Fibroblast of skin of scalp (primary cell): ENCODE data around the gene PRPF4.
A peak's percentile ranks its signal among the peaks of the same experiment; 100 is the strongest.
"Not testable (repeated sequence)": the region's sequence is repeated elsewhere in the genome, so short reads cannot be mapped to it uniquely, and the experiment has no call there.

Experiments used
- DNase-seq: peaks from one replicate; pipeline ENCODE4 v3.0.0-alpha.2; 2013

Gene PRPF4

DNA sequence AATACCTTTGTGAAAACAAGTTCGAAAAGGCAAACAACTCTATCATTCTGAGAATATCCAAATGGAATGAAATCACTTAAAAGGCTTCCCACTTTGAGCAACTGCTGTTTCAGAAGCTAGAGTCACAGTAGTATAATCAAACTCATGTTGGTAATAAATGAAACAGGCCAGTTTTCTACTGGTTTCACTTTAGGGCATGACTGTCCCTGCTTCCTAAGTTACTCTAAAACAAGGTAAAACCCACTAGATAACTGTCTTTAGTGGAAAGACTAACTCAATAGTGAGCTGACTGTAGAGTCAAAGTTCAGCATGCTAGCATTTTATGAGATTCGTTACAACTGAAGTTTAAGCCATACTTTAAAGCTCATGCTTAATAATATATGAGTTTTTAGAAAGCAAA lies 6.1 kb upstream of the PRPF4 start:
- DNase-seq, result no peak

- DNase-seq, result no peak
Observed at GRCh38 chr9:113269871-113270270, 5.6 kb upstream of the PRPF4 start.

DNA sequence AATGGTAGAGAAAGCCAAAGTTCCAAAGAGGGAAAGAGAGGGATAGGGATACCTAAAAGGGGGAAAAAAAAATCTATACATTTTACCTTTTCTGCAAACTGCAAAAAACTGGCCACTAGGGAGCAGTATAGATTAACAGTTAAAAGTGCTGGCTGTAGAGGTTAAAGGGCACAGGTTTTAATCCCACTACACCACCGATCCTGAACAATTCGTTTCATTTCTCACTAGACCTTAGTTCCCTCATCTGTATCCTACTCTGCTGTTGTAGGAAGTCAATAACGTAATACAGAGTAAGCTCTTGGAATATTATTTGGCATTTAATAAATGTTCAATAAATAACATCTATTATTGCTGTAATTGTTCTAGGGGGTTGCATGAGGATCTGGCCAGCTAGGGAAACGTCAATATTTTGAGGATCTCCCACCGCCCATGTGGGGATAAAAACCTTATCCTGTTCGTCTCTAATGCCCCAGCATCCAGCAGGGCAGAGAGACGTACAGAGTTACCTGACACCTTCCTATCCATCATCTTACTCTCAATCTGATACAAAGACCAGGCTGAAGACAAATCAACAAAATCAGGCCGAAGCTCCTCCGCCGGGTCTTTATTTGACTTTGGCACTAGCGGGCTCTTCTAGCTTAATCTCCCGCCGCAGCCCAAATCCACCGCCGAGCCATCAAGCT lies 843 bp upstream of the PRPF4 start:
- DNase-seq, result peak; percentile 64

DNA sequence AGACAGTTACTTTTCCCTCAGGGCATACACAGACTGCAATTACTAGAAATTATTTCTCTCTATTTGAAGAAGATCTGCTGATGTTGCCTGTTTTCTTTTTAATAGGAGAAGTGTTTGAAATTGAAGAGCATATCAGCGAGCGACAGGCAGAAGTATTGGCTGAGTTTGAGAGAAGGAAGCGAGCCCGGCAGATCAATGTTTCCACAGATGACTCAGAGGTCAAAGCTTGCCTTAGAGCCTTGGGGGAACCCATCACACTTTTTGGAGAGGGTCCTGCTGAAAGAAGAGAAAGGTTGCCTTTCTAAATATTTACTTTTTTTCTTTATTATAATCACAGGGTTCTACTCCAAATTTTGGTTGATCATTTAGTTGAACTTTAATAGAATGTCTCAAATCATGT lies 3.4 kb downstream of the PRPF4 start:
- DNase-seq, result no peak

GRCh38 chr9:113281356-113281755 lies 5.9 kb downstream of the PRPF4 start:
- no peak for DNase-seq

- DNase-seq, result no peak
Observed at GRCh38 chr9:113289091-113289490, 13.6 kb downstream of the PRPF4 start.

DNA sequence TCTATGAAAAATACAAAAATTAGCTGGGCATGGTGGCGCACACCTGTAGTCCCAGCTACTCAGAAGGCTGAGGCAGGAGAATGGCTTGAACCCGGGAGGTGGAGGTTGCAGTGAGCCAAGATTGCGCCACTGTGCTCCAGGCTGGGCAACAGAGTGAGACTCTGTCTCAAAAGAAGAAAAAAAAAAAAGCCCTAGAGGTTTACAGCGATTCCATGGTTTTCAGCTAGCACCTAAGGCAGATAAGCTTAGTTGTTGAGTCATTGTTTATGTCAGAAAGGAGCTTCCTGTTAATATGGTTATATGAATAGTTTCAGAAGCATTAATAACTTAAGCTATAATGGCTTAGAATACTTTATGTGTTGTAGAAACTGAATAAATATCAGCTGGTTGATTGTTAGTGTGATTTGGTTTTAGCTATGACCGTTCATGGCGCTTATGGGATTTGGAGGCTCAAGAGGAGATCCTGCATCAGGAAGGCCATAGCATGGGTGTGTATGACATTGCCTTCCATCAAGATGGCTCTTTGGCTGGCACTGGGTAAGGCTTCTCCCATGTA lies 14.7 kb downstream of the PRPF4 start:
- no peak for DNase-seq

DNA sequence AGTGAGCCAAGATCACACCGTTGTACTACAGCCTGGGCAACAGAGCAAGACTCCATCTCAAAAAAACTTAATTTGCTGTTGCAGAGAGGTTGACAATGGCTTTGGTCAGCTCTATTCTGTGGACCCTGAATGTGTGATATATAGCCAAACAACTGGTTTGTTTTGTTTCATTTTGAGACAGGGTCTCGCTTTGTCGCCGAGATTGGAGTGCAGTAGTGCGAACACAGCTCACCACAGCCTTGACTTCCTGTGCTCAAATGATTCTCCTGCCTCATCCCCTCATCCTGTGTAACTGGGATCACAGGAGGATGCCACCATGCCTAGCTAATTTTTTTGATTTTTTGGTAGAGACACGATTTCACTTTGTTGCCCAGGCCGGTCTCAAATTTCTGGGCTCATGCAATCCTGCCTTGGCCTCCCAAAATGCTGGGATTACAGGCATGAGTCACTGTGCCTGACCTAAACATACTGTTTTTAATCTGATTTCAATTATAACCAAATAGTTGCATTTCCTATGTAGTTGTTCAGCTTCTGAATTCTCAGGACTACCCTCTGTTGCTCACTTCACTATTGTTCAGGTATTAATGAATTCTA lies 17.9 kb downstream of the PRPF4 start:
- DNase-seq, result peak; percentile 75

DNA sequence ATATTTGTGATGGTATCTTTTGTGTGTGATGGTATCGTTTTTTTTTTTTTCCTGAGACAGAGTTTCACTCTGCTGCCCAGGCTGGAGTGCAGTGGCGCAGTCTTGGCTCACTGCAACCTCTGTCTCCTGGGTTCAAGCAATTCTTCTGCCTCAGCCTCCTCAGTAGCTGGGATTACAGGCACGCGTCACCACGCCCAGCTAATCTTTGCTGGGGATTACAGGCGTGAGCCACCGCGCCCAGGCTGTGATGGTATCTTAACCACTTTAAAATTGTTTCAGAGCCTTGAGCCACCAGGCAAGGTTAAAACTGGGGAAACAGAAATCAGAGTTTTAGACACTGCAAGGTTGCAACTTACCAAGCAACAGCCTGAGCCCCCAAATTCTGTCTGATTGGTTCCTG lies 20.8 kb downstream of the PRPF4 start:
- not testable (repeated sequence) for DNase-seq

GRCh38 chr9:113296796-113297558 lies 21.5 kb downstream of the PRPF4 start:
- DNase-seq, result no peak

- DNase-seq, result no peak
Observed at GRCh38 chr9:113298311-113298710, 22.9 kb downstream of the PRPF4 start.

DNA sequence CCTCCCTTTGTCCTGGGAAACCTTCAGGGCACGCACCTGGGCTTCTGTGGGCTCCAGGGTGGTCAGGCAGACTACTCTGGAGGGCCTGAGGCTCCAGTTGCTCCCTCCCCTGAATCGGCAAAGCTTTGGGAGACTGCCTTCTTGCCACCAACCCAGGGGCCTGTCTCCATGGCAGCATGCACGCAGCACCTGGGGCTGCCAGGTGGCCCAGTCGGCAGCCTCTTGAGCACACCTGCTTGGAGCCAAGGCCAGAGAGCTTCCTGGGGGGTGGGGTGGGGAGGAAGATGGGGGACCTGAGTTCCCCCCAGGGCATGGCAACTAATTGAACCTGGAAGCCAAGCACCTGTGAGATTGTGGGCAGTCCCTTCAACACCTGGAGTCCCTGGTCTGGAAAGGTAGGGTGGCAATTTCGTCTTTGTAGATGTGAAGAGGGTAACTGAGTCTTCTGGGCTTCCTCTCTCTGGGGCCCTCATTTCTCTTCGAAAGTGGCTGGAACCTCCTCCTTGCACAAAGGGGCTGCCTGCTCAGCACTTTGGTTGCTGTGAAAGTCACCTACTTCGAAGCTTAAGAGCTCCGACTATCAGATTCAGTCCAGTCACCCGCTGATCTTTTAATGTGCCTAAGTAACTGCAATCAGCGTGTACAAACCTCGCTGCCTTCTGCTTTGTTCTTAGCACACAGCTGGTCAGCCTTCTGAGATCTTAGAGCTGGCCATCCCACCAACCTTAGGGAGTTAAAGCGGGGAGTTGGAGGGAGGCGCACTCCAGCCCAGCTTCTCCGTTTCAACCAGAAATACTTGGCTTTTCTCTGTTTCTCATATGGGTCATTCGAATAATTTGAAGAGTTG lies 23.7 kb downstream of the PRPF4 start:
- no peak for DNase-seq

- DNase-seq, result peak; percentile 24
Observed at GRCh38 chr9:113299800-113300292, 24.4 kb downstream of the PRPF4 start.

DNA sequence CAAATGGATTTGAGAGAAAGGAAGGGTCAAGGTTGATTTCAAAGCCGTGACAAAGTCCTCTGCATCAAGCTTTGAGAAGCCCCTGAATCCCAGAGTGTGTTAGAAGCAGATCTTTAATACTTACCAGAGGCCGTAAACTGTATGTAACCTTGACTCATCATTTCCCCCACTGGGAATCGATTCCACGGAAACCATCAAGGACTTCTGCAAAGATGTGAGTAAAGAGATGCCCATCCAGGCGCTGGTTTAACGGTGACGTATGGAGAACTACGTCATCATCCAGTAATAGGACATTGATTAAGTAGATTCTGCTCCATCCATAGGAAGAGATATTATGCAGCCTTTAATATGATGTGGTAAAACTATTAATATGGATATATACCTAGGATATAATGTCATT lies 26.1 kb downstream of the PRPF4 start:
- peak; percentile 7 for DNase-seq

DNA sequence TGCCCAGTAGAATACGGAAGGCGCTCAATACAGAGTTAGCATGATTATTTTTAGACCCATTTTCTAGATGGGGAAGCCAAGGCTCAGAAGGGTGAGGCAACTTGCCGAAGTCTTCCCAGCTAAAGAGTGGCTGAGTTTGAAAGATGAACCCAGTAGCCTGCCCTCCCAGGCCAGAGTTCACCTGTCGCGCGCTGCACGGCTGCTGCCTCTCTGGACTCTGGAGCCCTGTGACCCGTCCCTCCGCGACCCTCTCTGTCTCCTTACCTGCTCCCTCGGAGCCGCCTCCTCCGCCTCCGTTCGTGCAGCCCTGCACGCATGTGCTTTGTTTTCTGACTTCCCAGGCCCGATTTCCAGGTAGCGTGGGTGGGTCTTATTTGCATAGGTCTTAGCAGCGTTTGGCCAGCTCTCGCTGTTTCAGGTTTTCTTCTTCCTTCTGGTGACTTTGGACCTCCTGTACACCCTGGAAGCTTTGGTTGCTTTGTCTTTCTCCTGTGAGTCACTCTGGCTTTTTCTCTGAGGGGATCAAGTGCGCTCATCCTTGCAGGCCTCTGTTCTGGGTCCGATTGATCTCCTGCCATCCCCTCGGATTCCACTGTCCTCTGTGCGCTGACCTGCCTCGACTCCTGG lies 27.4 kb downstream of the PRPF4 start, which contains the start of gene RNF183:
Gene RNF183, minus strand, starts transcription at position 585 of the 627 bp plus-strand sequence. CDS start 5,192 bp downstream, outside the sequence.
- no peak for DNase-seq

DNA sequence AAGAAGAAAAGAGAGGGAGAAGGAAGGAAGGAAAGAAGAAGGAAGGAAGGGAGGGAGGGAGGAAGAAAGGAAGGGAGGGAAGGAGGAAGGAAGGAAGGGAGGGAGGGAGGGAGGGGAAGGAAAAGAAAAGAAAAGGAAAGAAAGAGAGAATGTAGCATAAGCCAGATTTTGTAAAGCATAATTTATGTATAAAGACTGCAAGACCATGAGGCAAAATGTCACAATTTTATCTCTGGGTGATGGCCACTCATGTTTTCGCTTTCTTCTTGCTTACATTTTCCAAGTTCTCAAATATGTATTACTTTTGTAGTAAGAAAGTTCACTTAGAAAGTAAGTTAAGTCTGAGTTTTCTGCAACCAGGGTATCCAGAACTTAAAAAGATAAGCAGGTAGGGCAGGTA lies 31.1 kb downstream of the PRPF4 start:
- DNase-seq, result no peak

DNA sequence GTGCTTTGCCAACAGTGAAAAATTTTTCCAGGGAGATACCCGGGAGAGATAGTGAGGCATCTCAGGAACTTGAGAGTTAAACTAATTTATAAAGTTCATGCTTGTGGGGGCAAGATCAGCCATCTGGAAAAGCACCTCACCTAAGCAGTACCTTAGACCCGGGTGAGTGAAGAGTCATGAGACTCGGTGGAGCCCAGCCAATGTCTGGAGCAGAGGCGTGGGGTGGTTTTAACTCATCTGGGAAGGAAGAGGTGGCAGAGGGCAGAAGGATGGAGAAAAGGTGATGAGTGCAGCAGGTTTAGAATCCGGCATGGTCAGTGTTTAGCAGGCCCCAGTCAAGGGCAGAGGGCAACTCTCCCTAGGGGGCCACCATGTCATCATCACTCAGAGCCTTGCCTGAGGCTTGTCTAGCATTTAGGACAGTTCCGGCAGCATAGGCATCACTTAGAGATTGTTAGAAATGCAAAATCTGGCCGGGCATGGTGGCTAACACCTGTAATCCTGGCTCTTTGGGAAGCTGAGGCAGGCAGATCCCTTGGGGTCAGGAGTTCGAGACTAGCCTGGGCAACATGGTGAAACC lies 32.0 kb downstream of the PRPF4 start:
- no peak for DNase-seq

DNA sequence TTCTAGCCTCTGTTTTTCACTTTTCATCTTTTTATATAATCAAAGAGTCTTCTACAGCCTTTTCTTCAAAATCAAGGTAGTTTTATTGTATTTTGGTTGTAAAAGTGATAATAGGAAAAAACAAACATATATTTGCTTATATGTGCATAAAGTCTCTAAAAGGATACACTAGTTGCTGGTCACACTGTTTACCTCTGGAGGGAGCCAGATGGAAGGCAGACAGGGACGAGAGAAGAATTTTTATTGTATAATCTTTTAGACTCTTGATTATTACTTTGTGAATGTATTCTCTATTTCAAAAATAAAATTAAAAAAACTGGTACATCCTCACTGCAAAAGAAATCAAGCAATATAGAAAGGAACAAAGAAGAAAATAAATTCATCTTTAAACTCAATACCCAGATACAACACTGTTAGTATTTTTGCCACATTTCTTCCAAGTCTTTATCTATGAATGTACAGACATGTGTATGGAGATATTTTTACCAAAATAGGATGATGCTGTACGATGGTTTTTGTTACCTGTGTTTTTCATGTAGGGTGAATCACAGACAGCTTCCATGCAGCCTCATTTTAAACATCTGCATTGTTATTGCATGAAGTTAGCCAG lies 33.9 kb downstream of the PRPF4 start:
- peak; percentile 46 for DNase-seq

GRCh38 chr9:113310538-113310937 lies 35.1 kb downstream of the PRPF4 start:
- DNase-seq, result no peak

- DNase-seq, result peak; percentile 11
Observed at GRCh38 chr9:113311961-113312360, 36.5 kb downstream of the PRPF4 start.

- no peak for DNase-seq
Observed at GRCh38 chr9:113313261-113313660, 37.8 kb downstream of the PRPF4 start.
